Right lobe of liver (tissue), 6 donors: ENCODE results near the gene SPTLC2. TPM values are rescaled to one million over a fixed set of nuclear protein-coding genes. Genes with fewer than 3 reads are reported as not detected.

Experiments used
- ATAC-seq, 4 donors: fragments of 200-7000 bp; cut with Tn5 transposase; one replicate each; pipeline ENCODE4 v1.9.1; 2020; ENCODE audit warnings: mild to moderate bottlenecking in 4 of 4, moderate library complexity in 4 of 4
- DNase-seq, 3 donors: peaks; one replicate each; pipeline ENCODE4 v3.0.0-alpha.2; 2020
- H3K27ac ChIP-seq, 3 donors: fragments of 200-600 bp; one replicate each; pipeline ENCODE4 v1.8.0; 2022
- H3K27me3 ChIP-seq, 2 donors: fragments of 200-600 bp; one replicate each; pipeline ENCODE4 v1.8.0; 2022
- H3K36me3 ChIP-seq, 4 donors: fragments of 200-600 bp; sonication (generic) in 1 of 4; one replicate each; pipeline versions ENCODE4 v1.5.1 to v1.8.0; 2017 to 2022; ENCODE audit warnings: control low read depth in 1 of 4
- H3K4me1 ChIP-seq, 4 donors: fragments of 200-600 bp; sonication (generic) in 1 of 4; one replicate each; pipeline versions ENCODE4 v1.5.1 to v1.8.0; 2017 to 2022; ENCODE audit warnings: control low read depth in 1 of 4
- H3K4me3 ChIP-seq, 3 donors: fragments of 200-600 bp; one replicate each; pipeline ENCODE4 v1.8.0; 2022
- H3K9me3 ChIP-seq, 4 donors: fragments of 200-600 bp; sonication (generic) in 1 of 4; one replicate each; pipeline versions ENCODE4 v1.5.1 to v1.8.0; 2017 to 2022; ENCODE audit warnings: control low read depth in 1 of 4
- POLR2A ChIP-seq: fragments of 450-650 bp; IDR thresholded peaks from one replicate; pipeline ENCODE4 v1.6.1; 2017; ENCODE audit warnings: antibody characterized with exemption, mild to moderate bottlenecking
- WGBS: methylation state at CpG from one replicate; pipeline ENCODE4 v1.1.6; 2018; ENCODE audit warnings: low coverage, low lambda C conversion rate; ENCODE audit not compliant: insufficient coverage; ENCODE audit errors: missing lambda C conversion rate; 5-methylcytosine and 5-hydroxymethylcytosine counted together
- intact Hi-C, 2 donors: fragments of 100-400 bp; cut with DNase I; formaldehyde crosslinking; loops; one replicate each; pipeline versions ENCODE4 v1.11.2 to v1.14.1; 2022
- total RNA-seq, 6 experiments: library from RNA; depleted of rRNA in 2 of 6; stranded (reverse); fragments of >200 nt in 2 of 6; fragmentation: NEBNext Ultra II Directional in 3 of 6; extraction: Animal tissue kit (Norgen Biotek cat#: 25700) in 3 of 6; gene quantifications; one replicate each; pipeline versions ENCODE4 v1.1.0 to v1.2.4, GENCODE V29; 2016 to 2023
- TF ChIP-seq, protein P1 (sequence below), 4 donors: fragments of 200-600 bp in 3 of 4; fragments of 450-650 bp in 1 of 4; IDR thresholded peaks; one replicate each; pipeline versions ENCODE4 v1.5.1 to v1.8.0; 2016 to 2022; ENCODE audit warnings: antibody characterized with exemption in 4 of 4, mild to moderate bottlenecking in 2 of 4
- donor health status: DM: no; HTN: yes; CAD: no.
- donor health status: DM: no; HTN: no; CAD: no.
- donor health status: DM: no; HTN: no; CAD: no.
- donor health status: DM: no; HTN: yes; CAD: no.
- donor health status: DM: no; HTN: yes; CAD: no.

SPTLC2 gene
- total RNA-seq, 6 experiments from 2014 or later = 5.9 to 16.4 (median 10.7) TPM

DNA sequence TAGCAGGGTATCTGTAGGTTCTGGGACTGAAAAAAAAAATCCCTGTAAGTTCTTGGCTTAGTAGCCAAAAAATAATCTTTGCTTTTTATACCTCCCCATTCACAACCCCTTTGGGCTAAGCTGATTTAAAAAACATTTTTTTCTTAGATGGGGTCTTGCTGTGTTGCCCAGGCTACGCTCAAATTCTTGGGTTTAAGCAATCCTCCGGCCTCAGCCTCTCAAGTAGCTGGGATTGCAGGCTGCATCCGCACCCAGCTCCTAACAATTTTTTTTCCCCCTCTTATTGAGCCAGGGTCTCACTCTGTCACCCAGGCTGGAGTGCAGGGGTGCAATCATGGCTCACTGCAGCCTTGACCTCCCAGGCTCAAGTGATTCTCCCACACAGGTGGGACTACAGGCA, 108.7 kb downstream of the SPTLC2 start:
- Histone ChIP-seq H3K27ac (no peak overlapping the region), H3K4me3 (no peak overlapping the region), H3K27me3 (no peaks in the 10 kb centered on the region), H3K9me3 (no peaks in the 10 kb centered on the region), H3K36me3 (peaks cover 0 to 26% (median 9%) of the 10 kb centered on the region in 4 donors), H3K4me1 (no peaks in the 10 kb centered on the region)
- DNase-seq (no peak), ATAC-seq (no peak)
- intact Hi-C loops = no loop called here
- WGBS = 100% methylated on average over 3 of the region's 3 CpGs
- TF ChIP-seq, protein P1, sequence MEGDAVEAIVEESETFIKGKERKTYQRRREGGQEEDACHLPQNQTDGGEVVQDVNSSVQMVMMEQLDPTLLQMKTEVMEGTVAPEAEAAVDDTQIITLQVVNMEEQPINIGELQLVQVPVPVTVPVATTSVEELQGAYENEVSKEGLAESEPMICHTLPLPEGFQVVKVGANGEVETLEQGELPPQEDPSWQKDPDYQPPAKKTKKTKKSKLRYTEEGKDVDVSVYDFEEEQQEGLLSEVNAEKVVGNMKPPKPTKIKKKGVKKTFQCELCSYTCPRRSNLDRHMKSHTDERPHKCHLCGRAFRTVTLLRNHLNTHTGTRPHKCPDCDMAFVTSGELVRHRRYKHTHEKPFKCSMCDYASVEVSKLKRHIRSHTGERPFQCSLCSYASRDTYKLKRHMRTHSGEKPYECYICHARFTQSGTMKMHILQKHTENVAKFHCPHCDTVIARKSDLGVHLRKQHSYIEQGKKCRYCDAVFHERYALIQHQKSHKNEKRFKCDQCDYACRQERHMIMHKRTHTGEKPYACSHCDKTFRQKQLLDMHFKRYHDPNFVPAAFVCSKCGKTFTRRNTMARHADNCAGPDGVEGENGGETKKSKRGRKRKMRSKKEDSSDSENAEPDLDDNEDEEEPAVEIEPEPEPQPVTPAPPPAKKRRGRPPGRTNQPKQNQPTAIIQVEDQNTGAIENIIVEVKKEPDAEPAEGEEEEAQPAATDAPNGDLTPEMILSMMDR (IDR thresholded peaks at IDR 0.05) = no peak
- TF ChIP-seq POLR2A = no peak

DNA sequence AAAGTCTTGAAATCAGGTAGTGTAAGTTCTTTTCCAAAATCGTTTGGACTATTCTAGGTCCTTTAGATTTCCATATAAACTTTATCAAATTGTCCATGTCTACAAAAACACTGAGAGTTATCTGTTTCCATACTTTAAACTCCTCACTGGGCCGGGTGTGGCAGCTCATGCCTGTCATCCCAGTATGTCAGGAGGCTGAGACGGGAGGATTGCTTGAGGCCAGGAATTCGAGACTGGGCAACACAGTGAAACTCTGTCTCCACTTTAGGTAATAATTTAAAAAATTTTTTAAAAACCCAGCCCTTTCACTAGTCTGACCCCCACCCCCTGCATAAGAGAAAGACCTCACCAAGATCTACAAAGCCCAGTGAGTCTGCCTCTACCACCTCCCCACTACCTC, 111.4 kb downstream of the SPTLC2 start:
- Histone ChIP-seq H3K36me3 (peaks cover 0 to 6% (median 1%) of the 10 kb centered on the region in 4 donors), H3K4me1 (no peaks in the 10 kb centered on the region), H3K9me3 (no peaks in the 10 kb centered on the region), H3K27ac (no peak overlapping the region), H3K27me3 (no peaks in the 10 kb centered on the region), H3K4me3 (no peak overlapping the region)
- no peak for ATAC-seq
- TF ChIP-seq POLR2A = no peak
- TF ChIP-seq, protein P1 (IDR thresholded peaks at IDR 0.05) = no peak
- intact Hi-C loops = no loop called here
- WGBS = 60% methylated on average over 4 of the region's 4 CpGs
- no peak for DNase-seq

DNA sequence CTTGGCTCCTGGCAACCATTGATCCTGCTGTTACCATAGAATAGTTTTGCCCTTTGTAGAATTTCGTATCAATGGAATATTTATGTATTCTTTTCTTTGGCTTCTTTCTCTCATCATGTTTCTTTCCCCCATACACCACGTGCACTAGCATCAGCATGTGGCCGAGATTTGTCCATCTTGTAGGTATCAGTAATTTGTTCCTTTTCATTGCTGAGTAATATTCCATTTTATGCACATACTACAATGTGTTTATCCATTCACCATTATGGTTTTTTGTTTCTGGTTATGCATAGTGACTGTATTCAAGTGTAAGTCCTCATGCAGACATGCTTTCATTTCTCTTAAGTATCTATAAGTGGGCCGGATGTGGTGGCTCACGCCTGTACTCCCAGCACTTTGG, 113.3 kb downstream of the SPTLC2 start:
- no peak for TF ChIP-seq POLR2A
- TF ChIP-seq, protein P1 (IDR thresholded peaks at IDR 0.05) = no peak
- intact Hi-C loops = no loop called here
- no peak overlapping the region for H3K4me3 ChIP-seq
- H3K27me3 ChIP-seq = no peaks in the 10 kb centered on the region
- DNase-seq = no peak
- no peak for ATAC-seq
- H3K36me3 ChIP-seq = peaks cover 0 to 3% (median 0%) of the 10 kb centered on the region in 4 donors
- no peak overlapping the region for H3K27ac ChIP-seq
- peaks cover 0 to 4% (median 0%) of the 10 kb centered on the region in 4 donors for H3K4me1 ChIP-seq
- WGBS = 96% methylated on average over 5 of the region's 5 CpGs
- H3K9me3 ChIP-seq = no peaks in the 10 kb centered on the region

DNA sequence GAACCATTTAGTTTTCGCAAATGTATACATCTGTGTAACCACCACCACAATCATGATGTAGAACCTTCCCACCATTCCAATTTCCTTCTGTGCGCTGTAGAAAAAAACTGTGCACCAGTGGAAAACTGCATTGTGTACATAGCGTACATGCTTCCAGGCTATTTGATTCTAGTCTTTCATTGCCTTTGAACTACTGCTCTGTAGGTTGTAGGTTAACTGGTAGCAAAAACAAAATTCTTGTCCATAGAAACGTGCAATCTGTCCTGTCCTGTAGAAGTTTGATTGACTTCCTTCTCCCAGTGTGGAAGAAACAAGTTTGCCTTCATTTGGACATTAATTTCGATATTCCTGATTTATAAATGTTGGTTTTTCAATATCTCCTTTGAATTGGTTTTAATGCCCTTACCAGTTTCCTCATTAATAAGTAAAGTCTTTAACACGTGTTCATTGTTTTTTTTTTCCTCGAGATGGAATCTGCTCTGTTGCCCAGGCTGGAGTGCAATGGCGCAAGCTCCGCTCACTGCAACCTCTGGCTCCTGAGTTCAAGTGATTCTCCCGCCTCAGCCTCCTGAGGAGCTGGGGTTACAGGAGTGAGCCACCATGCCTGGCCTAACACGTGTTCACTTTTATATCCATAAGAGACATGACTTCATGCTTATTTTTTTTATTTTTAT, 114.2 kb downstream of the SPTLC2 start:
- ATAC-seq (no peak), DNase-seq (no peak)
- TF ChIP-seq POLR2A = no peak
- TF ChIP-seq, protein P1 (IDR thresholded peaks at IDR 0.05) = no peak
- H3K4me3 ChIP-seq = no peak overlapping the region
- no peaks in the 10 kb centered on the region for H3K27me3 ChIP-seq
- no peaks in the 10 kb centered on the region for H3K9me3 ChIP-seq
- H3K36me3 ChIP-seq = no peaks in the 10 kb centered on the region
- peaks cover 0 to 8% (median 0%) of the 10 kb centered on the region in 4 donors for H3K4me1 ChIP-seq
- intact Hi-C loops = no loop called here
- WGBS = 62% methylated on average over 9 of the region's 11 CpGs
- H3K27ac ChIP-seq = no peak overlapping the region
